Nucleus accumbens (tissue), 56 donors: ENCODE data around the gene SMIM34.
"Not testable (repeated sequence)": the region's sequence is repeated elsewhere in the genome, so short reads cannot be mapped to it uniquely, and the experiment has no call there.

ENCODE experiments used
- DNase-seq, 56 donors: peaks; one replicate each; lab custom pipeline; 2025; lab: John Stamatoyannopoulos, UW

The SMIM34 gene

GRCh38 chr21:34374940-34375618 is 48.7 kb downstream of the SMIM34 start, which contains the start of gene SMIM11:
SMIM11 (plus strand) TSS chr21:34375507; CDS start chr21:34379505, 3,998 bp downstream.
- DNase-seq = not testable (repeated sequence)

GRCh38 chr21:34374462-34374861 is 49.3 kb downstream of the SMIM34 start:
- not testable (repeated sequence) for DNase-seq

- no peak for DNase-seq
Measured at GRCh38 chr21:34372321-34372720, 51.4 kb downstream of the SMIM34 start.

GRCh38 chr21:34369741-34370140 is 54.0 kb downstream of the SMIM34 start:
- no peak for DNase-seq
